AG04450 (cell line): Measurements from ENCODE around the gene QSOX1. TPM values are rescaled to one million over a fixed set of nuclear protein-coding genes. Genes with fewer than 3 reads are reported as not detected.
A peak's percentile ranks its signal among the peaks of the same experiment; 100 is the strongest.

Experiments
- CTCF ChIA-PET: fragments of 300-600, 350-600 bp; formaldehyde crosslinking; extraction: SDS; loops from one replicate; lab custom pipeline; 2022; ENCODE audit warnings: antibody characterized with exemption, inconsistent platforms; lab: Charles Lee
- POLR2A ChIA-PET: fragments of 350-600 bp; formaldehyde crosslinking; extraction: SDS; loops from one replicate; lab custom pipeline; 2021; ENCODE audit warnings: antibody characterized with exemption, inconsistent platforms; lab: Yijun Ruan, JAX
- DNase-seq: peaks from one replicate; pipeline ENCODE4 v3.0.0-alpha.2; 2011; ENCODE audit warnings: low read depth, low spot score
- H3K27ac ChIP-seq: one replicate; pipeline ENCODE4 v1.5.1; 2012; ENCODE audit warnings: low read depth, low read length, control low read depth
- H3K27me3 ChIP-seq: one replicate; pipeline ENCODE4 v1.6.0; 2012; ENCODE audit warnings: low read length; ENCODE audit not compliant: control insufficient read depth, insufficient read depth
- H3K4me3 ChIP-seq: 2 replicates; pipeline ENCODE4 v1.5.1; 2011; ENCODE audit warnings: mild to moderate bottlenecking, low read depth, low read length, control low read depth
- H3K9me3 ChIP-seq: 2 replicates; pipeline ENCODE4 v1.5.1; 2012; ENCODE audit warnings: low read length; ENCODE audit not compliant: control insufficient read depth, insufficient read depth
- polyA plus RNA-seq: library from polyadenylated mRNA; depleted of rRNA; stranded (reverse); fragments of >200 nt; gene quantifications from 2 replicates; pipeline ENCODE4 v1.2.3, GENCODE V29; 2011
- TF ChIP-seq, protein P1 (sequence below): IDR thresholded peaks from 2 replicates; pipeline ENCODE4 v1.5.1; 2011; ENCODE audit warnings: low read depth, low read length, control low read depth, inconsistent platforms

QSOX1 gene
- polyA plus RNA-seq, 1 experiment, result 1,269 TPM

DNA sequence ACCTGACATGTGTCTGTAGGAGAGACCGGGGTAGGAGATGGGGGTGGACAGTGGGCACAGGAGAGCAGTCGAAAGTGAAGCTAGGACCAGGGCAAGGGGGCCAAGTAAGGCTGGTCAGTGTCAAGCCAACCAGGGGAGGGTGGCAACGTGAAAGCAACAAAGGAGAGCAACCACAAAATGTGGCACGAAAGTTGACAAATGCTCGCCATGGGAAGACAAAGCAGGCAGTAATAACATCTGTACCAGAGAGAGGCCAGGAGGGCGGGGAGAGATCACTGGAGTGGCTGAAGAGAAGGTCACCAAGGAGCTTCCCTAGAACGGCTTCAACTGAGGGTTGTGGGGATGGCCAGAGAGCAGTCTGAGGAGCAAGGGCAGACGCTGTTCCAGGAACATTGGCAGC, 17.0 kb downstream of the QSOX1 start:
- Histone ChIP-seq H3K9me3 (no peaks in the 10 kb centered on the region; the same call in 1 of the 2 replicates), H3K4me3 (no peak overlapping the region), H3K27ac (no peak overlapping the region), H3K27me3 (no peaks in the 10 kb centered on the region)
- CTCF ChIA-PET, result no interaction called here
- TF ChIP-seq, protein P1, sequence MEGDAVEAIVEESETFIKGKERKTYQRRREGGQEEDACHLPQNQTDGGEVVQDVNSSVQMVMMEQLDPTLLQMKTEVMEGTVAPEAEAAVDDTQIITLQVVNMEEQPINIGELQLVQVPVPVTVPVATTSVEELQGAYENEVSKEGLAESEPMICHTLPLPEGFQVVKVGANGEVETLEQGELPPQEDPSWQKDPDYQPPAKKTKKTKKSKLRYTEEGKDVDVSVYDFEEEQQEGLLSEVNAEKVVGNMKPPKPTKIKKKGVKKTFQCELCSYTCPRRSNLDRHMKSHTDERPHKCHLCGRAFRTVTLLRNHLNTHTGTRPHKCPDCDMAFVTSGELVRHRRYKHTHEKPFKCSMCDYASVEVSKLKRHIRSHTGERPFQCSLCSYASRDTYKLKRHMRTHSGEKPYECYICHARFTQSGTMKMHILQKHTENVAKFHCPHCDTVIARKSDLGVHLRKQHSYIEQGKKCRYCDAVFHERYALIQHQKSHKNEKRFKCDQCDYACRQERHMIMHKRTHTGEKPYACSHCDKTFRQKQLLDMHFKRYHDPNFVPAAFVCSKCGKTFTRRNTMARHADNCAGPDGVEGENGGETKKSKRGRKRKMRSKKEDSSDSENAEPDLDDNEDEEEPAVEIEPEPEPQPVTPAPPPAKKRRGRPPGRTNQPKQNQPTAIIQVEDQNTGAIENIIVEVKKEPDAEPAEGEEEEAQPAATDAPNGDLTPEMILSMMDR, result no peak
- DNase-seq, result no peak
- POLR2A ChIA-PET, result no interaction called here

DNA sequence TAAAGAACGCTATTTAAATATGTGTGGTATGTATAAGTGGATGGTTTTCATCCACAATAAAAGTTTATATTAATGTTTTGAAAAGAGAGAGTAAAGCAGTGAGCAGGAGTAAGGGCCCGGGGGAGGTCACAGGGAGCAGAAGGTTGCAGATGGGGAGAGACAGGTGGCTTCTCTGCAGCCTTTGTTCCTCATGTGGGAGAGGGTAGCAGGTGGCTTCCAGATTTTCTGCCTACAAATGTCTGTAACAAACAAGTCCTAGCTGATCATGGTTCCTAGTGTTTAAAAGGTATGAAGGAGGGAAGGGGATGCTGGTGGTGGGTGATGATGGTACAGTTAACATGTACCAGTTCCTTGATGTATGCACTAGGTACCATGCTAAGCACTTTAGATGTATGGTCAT, 18.8 kb downstream of the QSOX1 start:
- CTCF ChIA-PET, result no interaction called here
- no peaks in the 10 kb centered on the region; the same call in 1 of the 2 replicates for H3K9me3 ChIP-seq
- no peak overlapping the region for H3K4me3 ChIP-seq
- TF ChIP-seq, protein P1, result no peak
- no peak overlapping the region for H3K27ac ChIP-seq
- POLR2A ChIA-PET, result no interaction called here
- H3K27me3 ChIP-seq, result no peaks in the 10 kb centered on the region
- no peak for DNase-seq

DNA sequence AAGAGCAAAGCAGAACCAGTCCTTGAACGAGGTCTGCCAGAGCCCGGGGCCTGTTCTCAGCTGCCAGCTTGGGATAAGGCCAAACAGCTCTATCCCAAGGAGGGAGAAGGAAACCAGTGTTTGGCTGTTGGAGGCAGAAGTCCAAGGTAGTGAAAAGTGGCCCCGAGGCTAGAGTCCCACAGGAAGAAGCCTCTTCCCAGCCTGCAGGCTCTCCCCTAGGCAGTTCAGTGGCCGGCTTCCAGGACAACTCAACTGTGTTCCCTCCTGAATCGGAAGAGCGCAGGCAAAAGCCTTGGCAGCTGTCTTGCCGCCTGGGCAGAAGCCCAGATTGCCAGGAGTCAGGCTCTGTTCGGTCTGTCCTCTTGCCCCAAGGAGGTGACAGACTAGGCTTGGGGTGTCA, 19.3 kb downstream of the QSOX1 start:
- POLR2A ChIA-PET, result no interaction called here

DNA sequence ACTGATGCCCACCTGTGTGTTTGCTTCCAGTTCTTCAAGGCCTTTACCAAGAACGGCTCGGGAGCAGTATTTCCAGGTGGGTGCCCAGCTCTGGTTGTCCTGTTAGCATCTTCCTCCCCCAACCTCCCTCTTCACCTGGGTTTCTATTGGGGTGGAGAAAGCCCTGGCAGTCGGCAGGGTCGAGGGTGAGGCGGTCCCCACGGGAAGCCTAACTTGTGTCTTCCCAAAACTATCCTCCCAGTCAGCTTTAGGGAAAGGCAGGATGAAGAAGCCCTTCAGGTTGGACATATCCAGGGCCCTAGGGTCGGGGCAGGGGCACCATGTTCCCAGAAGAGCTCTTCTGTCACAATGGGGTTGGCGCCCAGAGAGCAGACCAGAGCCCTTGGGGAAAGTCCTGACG, 20.6 kb downstream of the QSOX1 start:
- Histone ChIP-seq H3K27ac (no peak overlapping the region), H3K9me3 (no peaks in the 10 kb centered on the region), H3K4me3 (no peak overlapping the region), H3K27me3 (no peaks in the 10 kb centered on the region)
- ChIA-PET POLR2A (interaction anchor here (1.2 kb wide), 1 partner anchor 77 kb away, joined by 3 read pairs; no protein-coding TSS in a partner anchor), CTCF (no interaction called here)
- TF ChIP-seq, protein P1, result no peak
- DNase-seq, result no peak

More for the DNA sequence above, 19.3 kb downstream of the QSOX1 start:
- DNase-seq, result no peak
- CTCF ChIA-PET, result no interaction called here
- no peak overlapping the region for H3K4me3 ChIP-seq
- H3K27me3 ChIP-seq, result no peaks in the 10 kb centered on the region
- no peaks in the 10 kb centered on the region; the same call in 1 of the 2 replicates for H3K9me3 ChIP-seq
- H3K27ac ChIP-seq, result no peak overlapping the region
- TF ChIP-seq, protein P1, result no peak

DNA sequence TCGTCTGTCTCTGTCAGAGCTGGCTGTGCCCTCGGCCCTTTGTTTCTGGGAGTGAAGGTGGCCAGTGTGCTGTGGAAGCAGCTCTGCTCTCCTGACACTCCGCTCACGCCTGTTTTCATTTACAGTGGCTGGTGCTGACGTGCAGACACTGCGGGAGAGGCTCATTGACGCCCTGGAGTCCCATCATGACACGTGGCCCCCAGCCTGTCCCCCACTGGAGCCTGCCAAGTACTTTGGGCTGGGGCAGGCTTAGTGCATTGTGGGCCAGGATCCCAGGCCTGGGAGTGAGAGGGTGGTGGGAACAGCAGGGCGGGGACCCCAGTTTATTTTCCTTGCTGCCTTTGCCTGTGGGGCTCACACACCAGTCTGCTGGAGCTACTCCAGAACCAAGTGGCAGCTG, 21.1 kb downstream of the QSOX1 start:
- TF ChIP-seq, protein P1, result no peak
- Histone ChIP-seq H3K9me3 (no peaks in the 10 kb centered on the region), H3K27ac (peak overlapping the region; percentile 34), H3K4me3 (no peak overlapping the region), H3K27me3 (no peaks in the 10 kb centered on the region)
- ChIA-PET CTCF (no interaction called here), POLR2A (interaction anchor here (1.2 kb wide), 1 partner anchor 78 kb away, joined by 3 read pairs; no protein-coding TSS in a partner anchor)
- DNase-seq, result no peak
